H9 (cell line): Measurements from ENCODE around the gene ADCY5. TPM values are rescaled to one million over a fixed set of nuclear protein-coding genes. Genes with fewer than 3 reads are reported as not detected.

Source experiments
- DNase-seq: peaks from one replicate; pipeline ENCODE4 v3.0.0-alpha.2; 2017
- H2AFZ ChIP-seq: one replicate; pipeline ENCODE4 v1.6.1; 2013; ENCODE audit warnings: mild to moderate bottlenecking, low read length, control low read depth, moderate library complexity
- H2AK5ac ChIP-seq: 2 replicates; pipeline ENCODE4 v1.6.1; 2013; ENCODE audit warnings: low read length, control low read depth, mixed read lengths; ENCODE audit not compliant: insufficient read length
- H2BK120ac ChIP-seq: one replicate; pipeline ENCODE4 v1.6.1; 2013; ENCODE audit warnings: low read depth, mild to moderate bottlenecking, low read length, control low read depth, inconsistent platforms; ENCODE audit not compliant: poor library complexity, severe bottlenecking
- H2BK12ac ChIP-seq: 2 replicates; pipeline ENCODE4 v1.6.1; 2013; ENCODE audit warnings: low read length, control low read depth, mixed read lengths, low read depth; ENCODE audit not compliant: insufficient read length
- H2BK15ac ChIP-seq: 2 replicates; pipeline ENCODE4 v1.6.1; 2013; ENCODE audit warnings: low read depth, low read length, control low read depth
- H2BK20ac ChIP-seq: one replicate; pipeline ENCODE4 v1.6.1; 2013; ENCODE audit warnings: low read depth, mild to moderate bottlenecking, low read length, control low read depth, inconsistent platforms; ENCODE audit not compliant: poor library complexity, severe bottlenecking
- H2BK5ac ChIP-seq: 2 replicates; pipeline ENCODE4 v1.6.1; 2013; ENCODE audit warnings: low read length, control low read depth, mixed read lengths; ENCODE audit not compliant: insufficient read length
- H3K14ac ChIP-seq: 2 replicates; pipeline ENCODE4 v1.6.1; 2013; ENCODE audit warnings: low read length, control low read depth; ENCODE audit not compliant: insufficient read depth
- H3K18ac ChIP-seq: 2 replicates; pipeline ENCODE4 v1.6.1; 2013; ENCODE audit warnings: low read depth, mild to moderate bottlenecking, mixed read lengths, low read length, control low read depth; ENCODE audit not compliant: insufficient read length
- H3K23ac ChIP-seq: 2 replicates; pipeline ENCODE4 v1.6.1; 2013; ENCODE audit warnings: low read length, control low read depth, mixed read lengths, low read depth; ENCODE audit not compliant: insufficient read length
- H3K23me2 ChIP-seq: 2 replicates; pipeline ENCODE4 v1.6.1; 2013; ENCODE audit warnings: low read depth, mild to moderate bottlenecking, mixed read lengths, low read length, control low read depth; ENCODE audit not compliant: insufficient read length, poor library complexity, severe bottlenecking
- H3K27ac ChIP-seq: 2 replicates; pipeline ENCODE4 v1.5.1; 2013; ENCODE audit warnings: low read length, control low read depth, mixed read lengths, low read depth; ENCODE audit not compliant: insufficient read length
- H3K27me3 ChIP-seq: 2 replicates; pipeline ENCODE4 v1.6.1; 2013; ENCODE audit warnings: low read length, control low read depth, inconsistent platforms; ENCODE audit not compliant: insufficient read depth
- H3K4ac ChIP-seq: 2 replicates; pipeline ENCODE4 v1.6.1; 2013; ENCODE audit warnings: low read depth, mild to moderate bottlenecking, control low read depth, inconsistent platforms, low read length, moderate library complexity
- H3K4me1 ChIP-seq: 2 replicates; pipeline ENCODE4 v1.6.1; 2013; ENCODE audit warnings: low read length, control low read depth, inconsistent platforms; ENCODE audit not compliant: insufficient read depth
- H3K4me2 ChIP-seq: 2 replicates; pipeline ENCODE4 v1.6.1; 2013; ENCODE audit warnings: low read length, control low read depth, mixed read lengths; ENCODE audit not compliant: insufficient read length, insufficient read depth
- H3K56ac ChIP-seq: 2 replicates; pipeline ENCODE4 v1.6.1; 2013; ENCODE audit warnings: low read depth, mild to moderate bottlenecking, mixed read lengths, low read length, control low read depth; ENCODE audit not compliant: insufficient read length
- H3K79me1 ChIP-seq: 2 replicates; pipeline ENCODE4 v1.6.1; 2013; ENCODE audit warnings: low read depth, mild to moderate bottlenecking, moderate library complexity, low read length, control low read depth, inconsistent platforms; ENCODE audit not compliant: insufficient read depth, poor library complexity, severe bottlenecking
- H3K79me2 ChIP-seq: 2 replicates; pipeline ENCODE4 v1.6.1; 2013; ENCODE audit warnings: low read length, control low read depth, inconsistent platforms; ENCODE audit not compliant: insufficient read depth
- H3K9ac ChIP-seq: 2 replicates; pipeline ENCODE4 v1.6.1; 2013; ENCODE audit warnings: low read length, control low read depth, mixed read lengths; ENCODE audit not compliant: insufficient read length; ENCODE audit errors: extremely low read depth
- H3K9me3 ChIP-seq: one replicate; pipeline ENCODE4 v1.6.1; 2013; ENCODE audit warnings: low read depth, low read length, inconsistent platforms; ENCODE audit not compliant: control insufficient read depth
- H3T11ph ChIP-seq: one replicate; pipeline ENCODE4 v1.6.1; 2013; ENCODE audit warnings: mild to moderate bottlenecking, low read length, control low read depth, inconsistent platforms
- H4K20me1 ChIP-seq: one replicate; pipeline ENCODE4 v1.6.1; 2013; ENCODE audit not compliant: control insufficient read depth, insufficient read length, insufficient read depth
- H4K5ac ChIP-seq: 2 replicates; pipeline ENCODE4 v1.6.1; 2013; ENCODE audit warnings: low read depth, mild to moderate bottlenecking, mixed read lengths, low read length, control low read depth; ENCODE audit not compliant: insufficient read length
- H4K8ac ChIP-seq: replicated peaks from 2 replicates; pipeline ENCODE4 v1.6.1; 2013; ENCODE audit warnings: low read length, control low read depth, mixed read lengths, low read depth; ENCODE audit not compliant: insufficient read length
- H4K91ac ChIP-seq: 2 replicates; pipeline ENCODE4 v1.6.1; 2013; ENCODE audit warnings: low read depth, mild to moderate bottlenecking, moderate library complexity, mixed read lengths, low read length, control low read depth; ENCODE audit not compliant: insufficient read length
- H3K27ac Mint-ChIP-seq, 3 experiments: 2 replicates in 2 of 3; 3 replicates in 1 of 3; pipeline ENCODE4 v1.8.0; 2020 to 2021; ENCODE audit warnings: mixed read lengths in 3 of 3, mild to moderate bottlenecking in 1 of 3, moderate library complexity in 1 of 3
- H3K27me3 Mint-ChIP-seq: 2 replicates; pipeline ENCODE4 v1.8.0; 2021; ENCODE audit warnings: low read depth, mild to moderate bottlenecking, moderate library complexity, mixed read lengths
- H3K36me3 Mint-ChIP-seq, 3 experiments: 2 replicates in 2 of 3; 3 replicates in 1 of 3; pipeline ENCODE4 v1.8.0; 2020 to 2021; ENCODE audit warnings: low read depth in 3 of 3, mixed read lengths in 3 of 3; ENCODE audit not compliant: insufficient read depth in 1 of 3
- H3K4me1 Mint-ChIP-seq, 2 experiments: 2 replicates each; pipeline ENCODE4 v1.8.0; 2020; ENCODE audit warnings: mixed read lengths in 2 of 2
- H3K4me3 Mint-ChIP-seq, 2 experiments: 2 replicates in 1 of 2; 3 replicates in 1 of 2; pipeline ENCODE4 v1.8.0; 2020 to 2021; ENCODE audit warnings: mild to moderate bottlenecking in 2 of 2, mixed read lengths in 2 of 2, moderate library complexity in 1 of 2
- H3K9me3 Mint-ChIP-seq, 2 experiments: 2 replicates in 1 of 2; 3 replicates in 1 of 2; pipeline ENCODE4 v1.8.0; 2020; ENCODE audit warnings: mild to moderate bottlenecking in 2 of 2, mixed read lengths in 2 of 2, moderate library complexity in 1 of 2
- CTCF ChIP-seq: fragments of 200-600 bp; sonication (generic); conservative IDR thresholded peaks from 3 replicates; pipeline ENCODE4 v1.8.0; 2021; ENCODE audit warnings: antibody characterized with exemption, mild to moderate bottlenecking
- WGBS: extraction: QIAGEN DNeasy Blood & Tissue Kit; methylation state at CpG from one replicate; pipeline ENCODE4 v1.1.7; 2013; ENCODE audit warnings: missing lambda C conversion rate, low lambda C conversion rate, mixed read lengths; ENCODE audit not compliant: insufficient read length; ENCODE audit errors: extremely low coverage; 5-methylcytosine and 5-hydroxymethylcytosine counted together
- total RNA-seq: library from RNA; stranded (reverse); gene quantifications from 2 replicates; pipeline ENCODE4 v1.2.1, GENCODE V29; 2021

ADCY5 gene
- total RNA-seq, 1 experiment from 2014 or later: 5.0 TPM

- H3K18ac ChIP-seq: no peak overlapping the region
- no peak overlapping the region for H2BK120ac ChIP-seq
- Mint-ChIP-seq H3K27me3 (peaks cover 15% of the 10 kb centered on the region), H3K4me3 (no peak overlapping the region), H3K9me3 (no peaks in the 10 kb centered on the region), H3K27ac (no peak overlapping the region), H3K4me1 (peaks cover 34 to 35% of the 10 kb centered on the region in 2 experiments), H3K36me3 (peaks cover 0 to 5% (median 2%) of the 10 kb centered on the region in 3 experiments; a peak in 4 of 7 replicates)
- no peaks in the 10 kb centered on the region for H3K27me3 ChIP-seq
- H3K4me2 ChIP-seq: no peak overlapping the region
- no peak overlapping the region for H3K56ac ChIP-seq
- no peak overlapping the region for H2AFZ ChIP-seq
- H2AK5ac ChIP-seq: no peak overlapping the region
- no peak overlapping the region for H3K27ac ChIP-seq
- no peaks in the 10 kb centered on the region for H4K20me1 ChIP-seq
- no peak overlapping the region for H4K91ac ChIP-seq
- DNase-seq: no peak
- no peak overlapping the region for H3K23ac ChIP-seq
- H3K9ac ChIP-seq: no peak overlapping the region
- H4K5ac ChIP-seq: no peak overlapping the region
- H3K4me1 ChIP-seq: peaks cover 5% of the 10 kb centered on the region; the same call in 1 of the 2 replicates
- H3K14ac ChIP-seq: no peak overlapping the region
- no peaks in the 10 kb centered on the region for H3K9me3 ChIP-seq
- H3K4ac ChIP-seq: no peak overlapping the region
- no peak overlapping the region for H4K8ac ChIP-seq
- H3K23me2 ChIP-seq: no peaks in the 10 kb centered on the region
- no peaks in the 10 kb centered on the region; the same call in 1 of the 2 replicates for H3K79me2 ChIP-seq
- H2BK15ac ChIP-seq: no peak overlapping the region
- no peak overlapping the region for H2BK20ac ChIP-seq
- H3T11ph ChIP-seq: no peak overlapping the region
- no peak overlapping the region for H2BK5ac ChIP-seq
- H3K79me1 ChIP-seq: no peaks in the 10 kb centered on the region
- no peak overlapping the region for H2BK12ac ChIP-seq
- no peak for TF ChIP-seq CTCF
- WGBS: no CpG with 5 or more reads among the region's 11 CpGs
Observed at GRCh38 chr3:123322866-123323265, 126.0 kb downstream of the ADCY5 start.
